ENCODE measurements around the gene BET1L. TPM values are rescaled to one million over a fixed set of nuclear protein-coding genes. Genes with fewer than 3 reads are reported as not detected.
"Not testable (repeated sequence)": the region's sequence is repeated elsewhere in the genome, so short reads cannot be mapped to it uniquely, and the experiment has no call there.

Gene BET1L
- total RNA-seq, 1 experiment from 2014 or later = 45.6 TPM

GRCh38 chr11:227824-228379 lies 20.7 kb upstream of the BET1L start:
- no peak for DNase-seq (ENCODE audit: low spot score)

GRCh38 chr11:225734-226453 lies 18.7 kb upstream of the BET1L start:
- DNase-seq (ENCODE audit: low spot score) = no peak

- DNase-seq (ENCODE audit: low spot score) = no peak
These were observed 17.2 kb upstream of the BET1L start for GRCh38 chr11:224424-224823.

- no peak for DNase-seq (ENCODE audit: low spot score)
These were observed 16.7 kb upstream of the BET1L start for GRCh38 chr11:223884-224283.

- no peak for DNase-seq (ENCODE audit: low spot score)
These were observed 16.0 kb upstream of the BET1L start for GRCh38 chr11:223026-223789.

- no peak for DNase-seq (ENCODE audit: low spot score)
These were observed 15.0 kb upstream of the BET1L start for GRCh38 chr11:221998-222789.

GRCh38 chr11:221539-221938 lies 14.3 kb upstream of the BET1L start:
- DNase-seq (ENCODE audit: low spot score) = no peak

GRCh38 chr11:220641-221215 lies 13.5 kb upstream of the BET1L start:
- DNase-seq (ENCODE audit: low spot score) = not testable (repeated sequence)

- no peak for DNase-seq (ENCODE audit: low spot score)
These were observed 11.8 kb upstream of the BET1L start for GRCh38 chr11:218815-219593.

GRCh38 chr11:217704-218103 lies 10.5 kb upstream of the BET1L start:
- DNase-seq (ENCODE audit: low spot score) = no peak

GRCh38 chr11:216081-216974 lies 9.1 kb upstream of the BET1L start:
- DNase-seq (ENCODE audit: low spot score) = no peak

GRCh38 chr11:215581-216037 lies 8.4 kb upstream of the BET1L start:
- DNase-seq (ENCODE audit: low spot score) = no peak

- no peak for DNase-seq (ENCODE audit: low spot score)
These were observed 6.9 kb upstream of the BET1L start for GRCh38 chr11:214083-214482.

GRCh38 chr11:213111-213510 lies 5.9 kb upstream of the BET1L start:
- no peak for DNase-seq (ENCODE audit: low spot score)

GRCh38 chr11:212150-213100 lies 5.2 kb upstream of the BET1L start:
- no peak for DNase-seq (ENCODE audit: low spot score)

GRCh38 chr11:211741-212140 lies 4.5 kb upstream of the BET1L start:
- DNase-seq (ENCODE audit: low spot score) = no peak

- no peak for DNase-seq (ENCODE audit: low spot score)
These were observed 4.1 kb upstream of the BET1L start for GRCh38 chr11:211295-211694.

GRCh38 chr11:210803-211180 lies 3.6 kb upstream of the BET1L start:
- DNase-seq (ENCODE audit: low spot score) = no peak

Measured in HT-29 (cell line).